Panc1 (cell line): ENCODE data around the gene CIAO1. TPM values are rescaled to one million over a fixed set of nuclear protein-coding genes. Genes with fewer than 3 reads are reported as not detected.
"Not testable (repeated sequence)": the region's sequence is repeated elsewhere in the genome, so short reads cannot be mapped to it uniquely, and the experiment has no call there.

Source experiments
- ATAC-seq: fragments of 200-7000 bp; cut with Tn5 transposase; 2 replicates; pipeline ENCODE4 v1.9.1; 2020; ENCODE audit warnings: mild to moderate bottlenecking, moderate library complexity
- BruUV-seq: library from RNA; stranded (reverse); fragments of 400-500 nt; replicated peaks from 2 replicates; lab custom pipeline; 2021; lab: Mats Ljungman, UMichigan
- CTCF ChIA-PET: fragments of 300-600 bp; sonication (Branson Sonifier 250); formaldehyde crosslinking; loops from one replicate; lab custom pipeline; 2022; ENCODE audit warnings: antibody characterized with exemption; lab: Charles Lee
- POLR2A ChIA-PET: fragments of 300-600 bp; sonication (Branson Sonifier 250); formaldehyde crosslinking; loops from one replicate; lab custom pipeline; 2022; ENCODE audit warnings: antibody characterized with exemption; lab: Charles Lee
- DNase-seq: peaks from one replicate; pipeline ENCODE4 v3.0.0-alpha.2; 2010; ENCODE audit warnings: low read depth, low spot score
- H3K27ac ChIP-seq: 2 replicates; pipeline ENCODE4 v1.5.1; 2011; ENCODE audit warnings: mild to moderate bottlenecking, low read length, inconsistent platforms
- H3K27me3 ChIP-seq: fragments of 200-500 bp; sonication (Bioruptor generic); 2 replicates; pipeline ENCODE4 v1.6.0; 2014; ENCODE audit warnings: low read length, inconsistent platforms; ENCODE audit not compliant: control insufficient read depth, insufficient read depth
- H3K36me3 ChIP-seq: fragments of 200-500 bp; sonication (Bioruptor generic); 2 replicates; pipeline ENCODE4 v1.5.1; 2014; ENCODE audit warnings: inconsistent platforms, mild to moderate bottlenecking, low read length, moderate library complexity; ENCODE audit not compliant: control insufficient read depth, insufficient read depth
- H3K4me1 ChIP-seq: 2 replicates; pipeline ENCODE4 v1.5.1; 2011; ENCODE audit warnings: inconsistent platforms, mild to moderate bottlenecking, low read length, moderate library complexity; ENCODE audit not compliant: control insufficient read depth, insufficient read depth
- H3K4me3 ChIP-seq, 2 experiments: 2 replicates each; pipeline ENCODE4 v1.5.1; 2011 to 2012; ENCODE audit warnings: low read depth in 2 of 2, low read length in 2 of 2, mild to moderate bottlenecking in 2 of 2, inconsistent platforms in 1 of 2, moderate library complexity in 1 of 2
- H3K9me3 ChIP-seq: fragments of 200-500 bp; sonication (Bioruptor generic); 2 replicates; pipeline ENCODE4 v1.5.1; 2014; ENCODE audit warnings: low read depth, mild to moderate bottlenecking, inconsistent platforms, low read length, moderate library complexity; ENCODE audit not compliant: control insufficient read depth, insufficient read depth
- POLR2AphosphoS5 ChIP-seq: IDR thresholded peaks from 2 replicates; pipeline ENCODE4 v1.6.1; 2012; ENCODE audit warnings: mild to moderate bottlenecking, low read depth, low read length, moderate library complexity
- SIN3A ChIP-seq: IDR thresholded peaks from 2 replicates; pipeline ENCODE4 v1.6.1; 2012; ENCODE audit warnings: low read depth, mild to moderate bottlenecking, low read length, moderate library complexity, borderline replicate concordance; ENCODE audit not compliant: insufficient read depth
- TCF7L2 ChIP-seq: IDR thresholded peaks from 2 replicates; pipeline ENCODE4 v1.6.1; 2011; ENCODE audit warnings: mild to moderate bottlenecking, low read depth, low read length, inconsistent platforms
- in situ Hi-C: cut with HindIII; loops from 2 replicates; pipeline ENCODE4 v1.10.0; 2016; ENCODE audit warnings: low sequenced_read_pairs, low pct_unique_long_range_greater_than_20kb
- intact Hi-C: fragments of 100-400 bp; cut with micrococcal nuclease; formaldehyde crosslinking; loops from one replicate; pipeline ENCODE4 v1.10.0; 2022; ENCODE audit not compliant: unreplicated experiment
- total RNA-seq: library from RNA; stranded (reverse); gene quantifications from one replicate; pipeline ENCODE4 v1.2.1, GENCODE V29; 2021; ENCODE audit not compliant: unreplicated experiment
- TF ChIP-seq, protein P1 (sequence below): fragments of 450-650 bp; IDR thresholded peaks from 2 replicates; pipeline ENCODE4 v1.5.1; 2017; ENCODE audit warnings: mild to moderate bottlenecking
- TF ChIP-seq, protein P2 (sequence below), 2 experiments: IDR thresholded peaks; 2 replicates each; pipeline ENCODE4 v1.6.1; 2011 to 2012; ENCODE audit warnings: low read depth in 2 of 2, control low read depth in 1 of 2, low read length in 1 of 2, mild to moderate bottlenecking in 1 of 2, moderate library complexity in 1 of 2; ENCODE audit not compliant: insufficient read depth in 1 of 2

The CIAO1 gene
- total RNA-seq, 1 experiment from 2014 or later, result 85.5 TPM

DNA sequence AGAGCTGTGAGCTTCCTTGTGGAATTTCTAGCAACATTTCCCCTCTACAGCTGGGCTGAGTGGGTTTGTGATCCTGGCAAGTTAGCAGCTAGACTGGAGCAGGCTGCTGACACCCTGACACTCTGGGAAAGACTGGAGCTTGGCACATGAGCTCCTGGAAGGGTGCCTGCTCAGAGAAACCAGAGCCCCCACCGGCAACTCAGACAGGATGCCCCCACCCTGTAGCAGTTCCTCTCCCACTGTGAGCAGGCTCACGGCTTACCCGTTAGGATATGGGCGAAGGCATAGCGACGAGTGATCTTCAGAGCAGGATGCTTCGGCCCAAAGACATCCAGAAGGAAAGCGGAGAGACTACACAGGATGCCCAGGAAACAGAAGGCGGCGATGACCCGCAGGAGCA lies 11.5 kb upstream of the CIAO1 start:
- no peaks in the 10 kb centered on the region for H3K27me3 ChIP-seq
- H3K4me3 ChIP-seq, result no peak overlapping the region
- TF ChIP-seq, protein P1, sequence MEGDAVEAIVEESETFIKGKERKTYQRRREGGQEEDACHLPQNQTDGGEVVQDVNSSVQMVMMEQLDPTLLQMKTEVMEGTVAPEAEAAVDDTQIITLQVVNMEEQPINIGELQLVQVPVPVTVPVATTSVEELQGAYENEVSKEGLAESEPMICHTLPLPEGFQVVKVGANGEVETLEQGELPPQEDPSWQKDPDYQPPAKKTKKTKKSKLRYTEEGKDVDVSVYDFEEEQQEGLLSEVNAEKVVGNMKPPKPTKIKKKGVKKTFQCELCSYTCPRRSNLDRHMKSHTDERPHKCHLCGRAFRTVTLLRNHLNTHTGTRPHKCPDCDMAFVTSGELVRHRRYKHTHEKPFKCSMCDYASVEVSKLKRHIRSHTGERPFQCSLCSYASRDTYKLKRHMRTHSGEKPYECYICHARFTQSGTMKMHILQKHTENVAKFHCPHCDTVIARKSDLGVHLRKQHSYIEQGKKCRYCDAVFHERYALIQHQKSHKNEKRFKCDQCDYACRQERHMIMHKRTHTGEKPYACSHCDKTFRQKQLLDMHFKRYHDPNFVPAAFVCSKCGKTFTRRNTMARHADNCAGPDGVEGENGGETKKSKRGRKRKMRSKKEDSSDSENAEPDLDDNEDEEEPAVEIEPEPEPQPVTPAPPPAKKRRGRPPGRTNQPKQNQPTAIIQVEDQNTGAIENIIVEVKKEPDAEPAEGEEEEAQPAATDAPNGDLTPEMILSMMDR, result no peak
- no peaks in the 10 kb centered on the region for H3K9me3 ChIP-seq
- H3K4me1 ChIP-seq, result no peaks in the 10 kb centered on the region
- no peak overlapping the region for H3K27ac ChIP-seq
- ChIA-PET CTCF (no interaction called here), POLR2A (no interaction called here)
- BruUV-seq, result no TSS peak
- H3K36me3 ChIP-seq, result peaks cover 10% of the 10 kb centered on the region; the same call in 1 of the 2 replicates
- intact Hi-C loops (no loop called here), in situ Hi-C loops (loop anchor here (25.0 kb wide), 1 partner anchor 92 kb away; no protein-coding TSS in a partner anchor)
- ATAC-seq, result no peak
- DNase-seq, result no peak

DNA sequence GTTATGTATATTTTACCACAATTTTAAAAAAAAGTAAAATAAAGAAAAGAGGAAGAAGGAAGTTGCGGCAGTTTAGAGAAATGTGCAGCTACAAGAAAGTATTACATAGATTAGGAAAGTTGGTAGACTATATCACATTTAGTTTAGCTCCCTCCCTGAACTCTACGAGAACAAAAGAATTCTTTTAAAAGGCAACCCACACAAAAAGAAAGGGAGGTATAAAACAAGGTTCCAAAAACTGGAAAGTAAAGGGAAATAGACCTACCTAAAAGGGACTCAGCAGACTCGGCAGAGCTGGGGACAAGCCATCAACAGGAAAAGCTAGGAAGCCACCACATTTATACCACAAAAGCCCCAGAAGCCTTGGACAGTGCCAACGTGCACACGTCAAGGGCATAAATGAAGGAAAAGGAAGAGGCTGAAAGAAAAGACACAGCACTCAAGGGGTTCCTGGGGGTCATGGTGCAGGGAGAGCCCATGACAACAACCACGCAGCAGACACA lies 9.4 kb upstream of the CIAO1 start:
- Histone ChIP-seq H3K4me1 (peaks cover 20% of the 10 kb centered on the region), H3K36me3 (peaks cover 10% of the 10 kb centered on the region; the same call in 1 of the 2 replicates), H3K27ac (no peak overlapping the region), H3K4me3 (no peak overlapping the region), H3K9me3 (no peaks in the 10 kb centered on the region), H3K27me3 (no peaks in the 10 kb centered on the region)
- BruUV-seq, result no TSS peak
- ATAC-seq, result no peak
- DNase-seq, result no peak
- in situ Hi-C loops (loop anchor here (25.0 kb wide), 1 partner anchor 94 kb away; no protein-coding TSS in a partner anchor), intact Hi-C loops (no loop called here)
- no peak for TF ChIP-seq POLR2AphosphoS5
- TF ChIP-seq, protein P2, sequence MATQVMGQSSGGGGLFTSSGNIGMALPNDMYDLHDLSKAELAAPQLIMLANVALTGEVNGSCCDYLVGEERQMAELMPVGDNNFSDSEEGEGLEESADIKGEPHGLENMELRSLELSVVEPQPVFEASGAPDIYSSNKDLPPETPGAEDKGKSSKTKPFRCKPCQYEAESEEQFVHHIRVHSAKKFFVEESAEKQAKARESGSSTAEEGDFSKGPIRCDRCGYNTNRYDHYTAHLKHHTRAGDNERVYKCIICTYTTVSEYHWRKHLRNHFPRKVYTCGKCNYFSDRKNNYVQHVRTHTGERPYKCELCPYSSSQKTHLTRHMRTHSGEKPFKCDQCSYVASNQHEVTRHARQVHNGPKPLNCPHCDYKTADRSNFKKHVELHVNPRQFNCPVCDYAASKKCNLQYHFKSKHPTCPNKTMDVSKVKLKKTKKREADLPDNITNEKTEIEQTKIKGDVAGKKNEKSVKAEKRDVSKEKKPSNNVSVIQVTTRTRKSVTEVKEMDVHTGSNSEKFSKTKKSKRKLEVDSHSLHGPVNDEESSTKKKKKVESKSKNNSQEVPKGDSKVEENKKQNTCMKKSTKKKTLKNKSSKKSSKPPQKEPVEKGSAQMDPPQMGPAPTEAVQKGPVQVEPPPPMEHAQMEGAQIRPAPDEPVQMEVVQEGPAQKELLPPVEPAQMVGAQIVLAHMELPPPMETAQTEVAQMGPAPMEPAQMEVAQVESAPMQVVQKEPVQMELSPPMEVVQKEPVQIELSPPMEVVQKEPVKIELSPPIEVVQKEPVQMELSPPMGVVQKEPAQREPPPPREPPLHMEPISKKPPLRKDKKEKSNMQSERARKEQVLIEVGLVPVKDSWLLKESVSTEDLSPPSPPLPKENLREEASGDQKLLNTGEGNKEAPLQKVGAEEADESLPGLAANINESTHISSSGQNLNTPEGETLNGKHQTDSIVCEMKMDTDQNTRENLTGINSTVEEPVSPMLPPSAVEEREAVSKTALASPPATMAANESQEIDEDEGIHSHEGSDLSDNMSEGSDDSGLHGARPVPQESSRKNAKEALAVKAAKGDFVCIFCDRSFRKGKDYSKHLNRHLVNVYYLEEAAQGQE (IDR thresholded peaks at IDR 0.05; ENCODE audit: insufficient read depth in 1 of 2, low read depth in 2 of 2, low read length in 1 of 2), result no peak
- TF ChIP-seq, protein P1, result no peak
- no peak for TF ChIP-seq SIN3A
- no peak for TF ChIP-seq TCF7L2
- POLR2A ChIA-PET, result interaction anchor here (0.7 kb wide), 1 partner anchor 227 kb away, joined by 3 read pairs; no protein-coding TSS in a partner anchor
- CTCF ChIA-PET, result interaction anchor here (0.6 kb wide), 1 partner anchor 230 kb away, joined by 7 read pairs; no protein-coding TSS in a partner anchor

DNA sequence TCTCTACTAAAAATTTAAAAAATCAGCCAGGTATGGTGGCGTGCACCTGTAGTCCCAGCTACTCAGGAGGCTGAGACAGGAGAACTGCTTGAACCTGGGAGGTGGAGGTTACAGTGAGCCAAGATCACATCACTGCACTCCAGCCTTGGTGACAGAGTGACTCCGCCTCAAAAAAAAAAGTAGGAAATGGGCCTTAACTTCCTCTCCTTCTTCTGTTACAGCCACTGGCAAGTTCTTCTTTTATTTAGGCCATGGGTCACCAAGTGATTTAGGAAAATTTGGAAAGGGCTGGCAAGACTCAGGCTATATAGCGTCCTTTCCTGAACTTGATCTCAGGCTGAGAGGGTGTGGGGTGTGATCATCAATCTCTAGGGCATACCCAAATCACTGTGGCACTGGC lies 8.3 kb upstream of the CIAO1 start:
- H3K27ac ChIP-seq, H3K4me3 ChIP-seq, H3K9me3 ChIP-seq, H3K27me3 ChIP-seq, POLR2A ChIA-PET, CTCF ChIA-PET, intact Hi-C loops, ATAC-seq, H3K36me3 ChIP-seq, DNase-seq, BruUV-seq: not testable (repeated sequence)
- H3K4me1 ChIP-seq, result peaks cover 24% of the 10 kb centered on the region
- in situ Hi-C loops, result loop anchor here (25.0 kb wide), 1 partner anchor 95 kb away; no protein-coding TSS in a partner anchor
